ENCODE measurements around the gene FOXO1. TPM values are rescaled to one million over a fixed set of nuclear protein-coding genes. Genes with fewer than 3 reads are reported as not detected.

FOXO1 gene
- total RNA-seq, 1 experiment from 2014 or later: 12.2 TPM

- no peak overlapping the region for H3K4me3 ChIP-seq (replicated peaks in 1 of 2; ENCODE audit: low read depth in 1 of 2, low read length in 2 of 2)
- ATAC-seq (no peak), DNase-seq (ENCODE audit: low read depth, low spot score) (no peak)
- H3K4me1 ChIP-seq (ENCODE audit: control insufficient read depth in 1 of 2, insufficient read depth in 2 of 2, low read length in 2 of 2): no peaks in the 10 kb centered on the region
- no peaks in the 10 kb centered on the region for H3K27me3 ChIP-seq (ENCODE audit: insufficient read depth, low read length)
- H2AFZ ChIP-seq (ENCODE audit: low read depth, low read length, poor library complexity, severe bottlenecking): no peak overlapping the region
- H3K27ac ChIP-seq (ENCODE audit: low read depth, low read length): no peak overlapping the region
- TF ChIP-seq ATF3 (IDR thresholded peaks at IDR 0.05): no peak
- no peak for TF ChIP-seq RAD21 (IDR thresholded peaks at IDR 0.05; ENCODE audit: low read depth)
- TF ChIP-seq POLR2A (IDR thresholded peaks at IDR 0.05; ENCODE audit: borderline replicate concordance, extremely low read depth, insufficient read depth, insufficient read length): no peak
- TF ChIP-seq ZNF274 (IDR thresholded peaks at IDR 0.05; ENCODE audit: low read depth, low read length): no peak
- TF ChIP-seq MAX (IDR thresholded peaks at IDR 0.05): no peak
- TF ChIP-seq ZBTB33 (IDR thresholded peaks at IDR 0.05; ENCODE audit: extremely low read depth, insufficient replicate concordance, low read length): no peak
- no peak for TF ChIP-seq TCF7L2 (IDR thresholded peaks at IDR 0.05; ENCODE audit: borderline replicate concordance, extremely low read depth, insufficient read depth, insufficient read length)
- TF ChIP-seq EGR1 (IDR thresholded peaks at IDR 0.05; ENCODE audit: low read depth): no peak
- no peak for TF ChIP-seq POLR2AphosphoS5 (IDR thresholded peaks at IDR 0.05; ENCODE audit: low read depth, low read length)
- TF ChIP-seq CEBPB (IDR thresholded peaks at IDR 0.05; ENCODE audit: low read depth): no peak
- no peak for TF ChIP-seq SRF (IDR thresholded peaks at IDR 0.05; ENCODE audit: low read depth)
- no peaks in the 10 kb centered on the region for H3K36me3 ChIP-seq (ENCODE audit: control insufficient read depth in 1 of 2, insufficient read depth in 2 of 2, low read length in 2 of 2)
- H3K9me2 ChIP-seq (ENCODE audit: insufficient read depth): no peaks in the 10 kb centered on the region
- BruUV-seq (replicated peaks): no TSS peak
- H3K4me2 ChIP-seq (ENCODE audit: low read length): no peak overlapping the region
- ChIA-PET CTCF (no interaction called here), POLR2A (no interaction called here), RAD21 (ENCODE audit: low non-redundant PET in 1 of 2, low total read pairs in 2 of 2, uncharacterized antibody in 2 of 2, unreplicated experiment in 2 of 2) (no interaction called here)
- H3K79me2 ChIP-seq (ENCODE audit: insufficient read depth, low read length): no peaks in the 10 kb centered on the region
- no peak overlapping the region for H3K9ac ChIP-seq (ENCODE audit: low read length)
- H3K9me3 ChIP-seq (ENCODE audit: control insufficient read depth in 1 of 2, insufficient read depth in 1 of 2, low read depth in 1 of 2, low read length in 2 of 2): no peaks in the 10 kb centered on the region
- intact Hi-C loops (cut with micrococcal nuclease): no loop called here
- no peaks in the 10 kb centered on the region for H4K20me1 ChIP-seq (ENCODE audit: insufficient read depth)
These were observed 156.6 kb downstream of the FOXO1 start for GRCh38 chr13:40509876-40510275.

Data from HCT116 (cell line).